Cardiac muscle cell (in vitro differentiated cells and primary cell): ENCODE measurements around the gene PCSK2. TPM values are rescaled to one million over a fixed set of nuclear protein-coding genes. Genes with fewer than 3 reads are reported as not detected.

Experiments used
- DNase-seq, 2 donors: peaks; one replicate each; pipeline versions ENCODE4 v3.0.0 to v3.0.0-alpha.2; 2010 to 2017; ENCODE audit warnings: low read depth in 1 of 2, low spot score in 1 of 2
- H3K27ac ChIP-seq: fragments of 200-600 bp; sonication (generic); 2 replicates; pipeline ENCODE4 v1.5.1; 2016
- H3K27me3 ChIP-seq: fragments of 200-600 bp; sonication (generic); 2 replicates; pipeline ENCODE4 v1.6.0; 2016; ENCODE audit warnings: control low read depth
- H3K36me3 ChIP-seq: fragments of 200-600 bp; sonication (generic); 2 replicates; pipeline ENCODE4 v1.5.1; 2016; ENCODE audit warnings: control low read depth
- H3K4me1 ChIP-seq: fragments of 200-600 bp; sonication (generic); 2 replicates; pipeline ENCODE4 v1.8.1; 2017; ENCODE audit warnings: low read depth, mild to moderate bottlenecking, mixed run types
- H3K4me3 ChIP-seq: fragments of 200-600 bp; sonication (generic); 2 replicates; pipeline ENCODE4 v1.5.1; 2016; ENCODE audit warnings: mild to moderate bottlenecking
- H3K9me3 ChIP-seq: fragments of 200-600 bp; sonication (generic); 2 replicates; pipeline ENCODE4 v1.5.1; 2017; ENCODE audit warnings: low read depth, mild to moderate bottlenecking, control low read depth
- polyA plus RNA-seq: library from polyadenylated mRNA; unstranded; fragments of >200 nt; fragmentation: Nextera tagmentation; extraction: Ambion mirVana; gene quantifications from 2 replicates; pipeline ENCODE4 v1.2.1, GENCODE V29; 2016
- total RNA-seq: library from RNA; depleted of rRNA; stranded (reverse); fragments of >200 nt; gene quantifications from 2 replicates; pipeline ENCODE4 v1.2.3, GENCODE V29; 2016
- TF ChIP-seq, protein P1 (sequence below): IDR thresholded peaks from 2 replicates; pipeline ENCODE4 v1.5.1; 2012; ENCODE audit warnings: low read depth, mild to moderate bottlenecking, low read length

Gene PCSK2
- total and polyA plus RNA-seq, 2 experiments from 2014 or later = 0.12 to 0.66 TPM

DNA sequence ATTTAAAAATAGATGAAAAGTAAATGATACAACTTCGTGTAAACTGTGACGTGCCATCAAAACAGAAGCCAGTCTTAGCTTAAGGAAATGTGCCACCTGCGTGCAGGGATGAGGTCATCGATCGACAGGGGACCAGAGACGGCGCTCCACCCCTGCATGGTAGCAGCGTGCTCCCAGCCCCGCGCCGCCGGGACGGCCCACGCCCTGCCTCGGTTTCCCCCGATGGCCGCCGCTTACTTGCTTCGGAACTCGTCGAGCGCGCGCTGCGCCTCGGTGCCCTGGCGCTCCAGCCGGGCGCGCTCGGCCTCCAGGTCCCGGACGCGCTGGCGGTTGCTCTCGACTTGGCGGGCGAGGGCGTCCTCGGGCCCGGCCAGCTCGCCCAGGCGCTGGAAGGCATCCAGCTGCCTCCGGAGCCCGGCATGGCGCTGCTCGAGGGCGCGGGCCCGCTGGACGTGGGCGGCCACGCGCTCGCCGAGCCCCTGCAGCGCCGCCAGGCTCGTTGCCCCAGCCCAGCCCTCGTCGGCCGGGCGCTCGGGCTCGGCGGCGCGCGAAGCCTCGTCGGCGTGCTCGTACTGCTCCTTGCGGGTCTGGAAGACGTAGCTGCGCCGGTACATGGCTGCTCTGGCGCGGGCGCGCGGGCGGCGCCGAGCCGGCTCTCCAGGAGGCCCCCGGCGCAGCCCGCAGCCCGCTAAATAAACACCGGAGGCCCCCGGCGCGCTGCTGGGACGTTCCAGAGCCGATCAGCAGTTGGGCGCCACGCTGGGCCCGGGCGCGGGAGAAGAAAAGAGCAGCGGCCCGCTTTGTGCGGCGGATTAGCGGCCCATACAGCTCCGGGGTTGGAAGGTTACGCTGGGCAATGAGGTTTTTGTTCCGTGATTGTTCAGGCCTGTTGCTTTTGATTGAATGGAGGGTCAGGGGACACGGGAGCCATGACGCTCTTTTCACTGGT, 304.1 kb downstream of the PCSK2 start, which contains the start of gene BFSP1:
Gene BFSP1 (minus strand): TSS at position 664 of the 949 bp plus-strand sequence. CDS start 50 bp downstream, at position 614.
- H3K27ac ChIP-seq = peak within 1 kb of the TSS; percentile 84
- H3K27me3 ChIP-seq = no peaks in the 10 kb centered on the region
- TF ChIP-seq, protein P1, sequence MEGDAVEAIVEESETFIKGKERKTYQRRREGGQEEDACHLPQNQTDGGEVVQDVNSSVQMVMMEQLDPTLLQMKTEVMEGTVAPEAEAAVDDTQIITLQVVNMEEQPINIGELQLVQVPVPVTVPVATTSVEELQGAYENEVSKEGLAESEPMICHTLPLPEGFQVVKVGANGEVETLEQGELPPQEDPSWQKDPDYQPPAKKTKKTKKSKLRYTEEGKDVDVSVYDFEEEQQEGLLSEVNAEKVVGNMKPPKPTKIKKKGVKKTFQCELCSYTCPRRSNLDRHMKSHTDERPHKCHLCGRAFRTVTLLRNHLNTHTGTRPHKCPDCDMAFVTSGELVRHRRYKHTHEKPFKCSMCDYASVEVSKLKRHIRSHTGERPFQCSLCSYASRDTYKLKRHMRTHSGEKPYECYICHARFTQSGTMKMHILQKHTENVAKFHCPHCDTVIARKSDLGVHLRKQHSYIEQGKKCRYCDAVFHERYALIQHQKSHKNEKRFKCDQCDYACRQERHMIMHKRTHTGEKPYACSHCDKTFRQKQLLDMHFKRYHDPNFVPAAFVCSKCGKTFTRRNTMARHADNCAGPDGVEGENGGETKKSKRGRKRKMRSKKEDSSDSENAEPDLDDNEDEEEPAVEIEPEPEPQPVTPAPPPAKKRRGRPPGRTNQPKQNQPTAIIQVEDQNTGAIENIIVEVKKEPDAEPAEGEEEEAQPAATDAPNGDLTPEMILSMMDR = no peak

DNA sequence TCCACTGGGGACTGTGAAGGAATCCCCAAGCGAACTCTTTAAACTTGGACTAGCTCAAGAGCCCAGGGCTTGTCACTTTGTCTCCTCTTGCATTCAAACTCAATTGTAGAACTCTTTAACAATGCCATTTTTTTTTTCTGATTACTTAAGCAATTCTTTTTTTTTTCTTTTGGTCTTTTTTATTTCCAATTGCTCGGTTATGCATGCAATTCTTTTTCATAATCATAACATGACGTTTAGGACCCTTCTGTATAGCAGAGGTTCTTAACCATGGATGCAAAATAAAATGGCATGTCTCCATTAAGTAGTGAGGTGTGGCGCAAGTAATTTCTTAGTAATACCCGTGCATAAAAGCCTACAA, 304.8 kb downstream of the PCSK2 start:
- Histone ChIP-seq H3K36me3 (no peaks in the 10 kb centered on the region), H3K4me3 (peak overlapping the region; percentile 33), H3K4me1 (peaks cover 10% of the 10 kb centered on the region), H3K9me3 (no peaks in the 10 kb centered on the region), H3K27ac (peak overlapping the region; percentile 84), H3K27me3 (no peaks in the 10 kb centered on the region)
- TF ChIP-seq, protein P1 = no peak
- no peak for DNase-seq

More for the DNA sequence above, 304.1 kb downstream of the PCSK2 start, which contains the start of gene BFSP1:
- DNase-seq = peak; percentile 77 to 80
- peaks cover 10% of the 10 kb centered on the region for H3K4me1 ChIP-seq
- H3K36me3 ChIP-seq = no peaks in the 10 kb centered on the region
- peak within 1 kb of the TSS; percentile 33 for H3K4me3 ChIP-seq
- H3K9me3 ChIP-seq = no peaks in the 10 kb centered on the region

DNA sequence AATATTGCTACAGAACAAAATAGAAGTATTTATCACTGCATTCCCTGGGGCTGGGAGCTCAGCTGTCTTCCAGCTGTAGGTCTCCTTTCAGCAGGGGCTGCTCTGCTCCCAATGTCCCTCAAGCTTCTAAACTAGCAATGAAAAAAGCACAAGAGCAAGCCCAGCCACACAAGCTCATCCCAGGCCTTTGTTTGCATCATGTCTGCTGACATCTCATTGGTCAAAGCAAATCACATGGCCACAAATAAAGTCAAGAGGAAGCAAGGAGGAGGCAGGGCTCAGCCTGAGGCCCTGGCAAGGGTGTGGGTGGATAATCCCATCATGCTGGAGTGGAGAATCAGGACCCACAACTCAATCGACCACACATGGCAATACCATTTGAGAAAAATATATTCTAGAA, 306.6 kb downstream of the PCSK2 start:
- Histone ChIP-seq H3K4me3 (no peak overlapping the region), H3K27ac (no peak overlapping the region), H3K27me3 (no peaks in the 10 kb centered on the region), H3K4me1 (peaks cover 10% of the 10 kb centered on the region), H3K36me3 (no peaks in the 10 kb centered on the region), H3K9me3 (no peaks in the 10 kb centered on the region)
- TF ChIP-seq, protein P1 = no peak
- peak; percentile 44 to 69 for DNase-seq

DNA sequence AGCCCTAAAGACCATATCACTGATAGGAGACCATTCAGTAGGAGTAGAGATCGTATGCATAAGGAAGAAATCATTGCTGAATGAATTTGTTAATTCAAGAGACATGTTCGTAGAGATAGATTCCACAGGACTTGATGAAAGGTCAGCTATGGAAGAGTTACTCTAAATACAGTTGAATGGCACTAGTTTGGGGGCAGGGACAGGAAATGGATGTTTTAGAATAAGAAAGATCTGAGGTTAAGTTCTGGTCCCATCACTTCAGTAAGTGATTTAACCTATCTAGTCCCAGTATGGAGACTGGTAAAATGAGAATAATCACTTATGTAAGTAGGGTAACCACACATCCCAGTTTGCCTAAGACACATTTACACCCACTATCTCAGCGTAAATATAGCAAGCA, 307.2 kb downstream of the PCSK2 start:
- Histone ChIP-seq H3K4me3 (no peak overlapping the region), H3K36me3 (no peaks in the 10 kb centered on the region), H3K27ac (no peak overlapping the region), H3K9me3 (no peaks in the 10 kb centered on the region), H3K4me1 (peaks cover 10% of the 10 kb centered on the region), H3K27me3 (no peaks in the 10 kb centered on the region)
- TF ChIP-seq, protein P1 = no peak
- no peak for DNase-seq
